NCI-H82 treated with DMSO at 0.1 percent for 48 hours (cell line): ENCODE measurements around the gene OR5K3.

ENCODE experiments used
- DNase-seq: peaks from one replicate; lab custom pipeline; 2025; ENCODE audit not compliant: unreplicated experiment; lab: John Stamatoyannopoulos, UW

The OR5K3 gene

DNA sequence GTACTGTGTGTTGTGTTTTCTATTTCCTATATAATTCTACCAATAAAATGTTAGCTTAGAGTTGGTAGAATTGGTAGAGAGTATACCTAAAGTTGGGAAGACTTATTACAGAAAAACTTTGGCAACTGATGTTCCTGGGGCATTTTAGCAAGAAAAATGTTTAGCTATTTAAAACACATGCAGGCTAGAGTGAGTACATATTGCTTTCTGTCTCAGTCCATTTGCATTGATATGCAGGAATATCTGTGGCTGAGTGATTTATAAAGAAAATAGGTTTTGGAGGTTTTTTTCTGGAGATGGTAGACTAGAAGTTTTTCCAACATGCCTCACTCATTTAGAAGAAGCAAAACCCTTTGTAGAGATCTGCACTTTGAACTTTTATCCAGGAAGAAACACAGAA lies 42.1 kb downstream of the OR5K3 start:
- no peak for DNase-seq

DNA sequence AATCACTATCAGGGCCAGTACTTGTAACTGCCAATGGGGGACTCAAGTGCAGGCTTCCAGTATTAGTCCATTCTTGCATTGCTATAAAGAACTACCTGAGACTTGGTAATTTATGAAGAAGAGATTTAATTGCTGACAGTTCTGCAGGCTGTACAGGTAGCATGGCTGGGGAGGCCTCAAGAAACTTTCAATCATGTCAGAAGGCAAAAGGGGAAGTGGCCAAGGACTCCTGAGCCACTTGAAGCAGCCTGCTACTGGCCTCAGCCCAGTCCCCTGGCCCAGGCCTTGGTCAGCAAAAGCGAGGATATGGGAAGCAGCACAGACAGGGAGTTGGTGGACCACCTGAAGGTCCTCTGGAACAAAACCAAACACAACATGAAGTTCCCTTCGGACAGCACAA lies 43.3 kb downstream of the OR5K3 start:
- DNase-seq: no peak

DNA sequence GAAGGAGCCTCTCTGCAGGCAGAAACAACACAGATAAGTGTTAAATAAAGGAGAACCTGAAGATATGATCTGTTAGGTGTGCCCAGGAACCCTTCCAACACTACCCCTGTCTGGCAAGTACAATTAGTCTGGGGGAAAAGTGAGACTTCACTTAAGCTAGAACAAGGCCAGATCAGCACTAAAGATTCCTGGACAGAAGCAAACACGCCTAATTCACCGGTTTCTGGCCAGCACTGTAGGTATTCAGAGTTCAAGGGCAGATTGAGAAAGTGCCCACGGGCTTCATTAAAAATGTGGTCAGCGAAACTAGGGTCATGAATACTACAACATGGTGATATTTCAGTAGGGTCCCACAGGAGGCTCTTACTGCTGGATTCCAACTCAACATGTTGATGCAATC lies 43.9 kb downstream of the OR5K3 start:
- DNase-seq: no peak

DNA sequence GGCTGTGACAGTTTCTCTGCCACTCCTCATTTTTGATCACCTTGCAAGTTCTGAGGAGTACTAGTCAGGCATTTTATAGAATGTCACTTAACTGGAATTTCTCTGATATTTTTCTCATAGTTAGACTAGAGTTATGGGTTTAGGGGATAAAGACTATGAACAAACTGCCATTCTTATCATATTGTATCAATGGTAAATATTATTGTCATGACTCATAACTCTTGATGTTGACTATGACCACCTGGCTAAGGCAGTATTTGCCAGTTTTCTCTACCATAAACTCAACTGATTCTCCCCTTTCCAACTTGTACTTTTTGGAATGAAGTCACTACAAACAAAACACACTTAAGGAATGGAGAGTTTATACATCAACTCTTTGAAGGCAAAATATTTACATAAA lies 49.8 kb downstream of the OR5K3 start:
- DNase-seq: no peak
